Measurements from ENCODE around the gene ANO6.
"Not testable (repeated sequence)": the region's sequence is repeated elsewhere in the genome, so short reads cannot be mapped to it uniquely, and the experiment has no call there.

The ANO6 gene

DNA sequence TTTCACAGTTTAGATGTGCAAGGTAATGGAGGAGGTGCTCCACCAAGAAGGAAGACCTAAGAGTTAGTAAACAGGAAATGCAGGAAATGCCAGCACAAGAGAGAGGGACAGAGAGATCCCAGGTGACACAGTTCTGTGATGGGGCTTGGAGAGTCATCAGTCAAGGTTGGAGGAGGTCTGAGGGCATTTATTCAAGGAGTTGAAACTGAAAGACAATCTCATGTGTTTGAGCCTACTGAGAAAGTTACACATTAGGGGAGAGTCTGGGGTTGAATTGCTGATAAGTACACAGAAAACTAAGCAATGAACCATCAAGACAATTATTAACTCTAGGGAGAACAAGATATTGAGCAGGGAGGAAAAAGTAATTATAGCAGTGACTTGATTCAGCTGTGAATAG is 138.5 kb downstream of the ANO6 start:
- DNase-seq: no peak

DNA sequence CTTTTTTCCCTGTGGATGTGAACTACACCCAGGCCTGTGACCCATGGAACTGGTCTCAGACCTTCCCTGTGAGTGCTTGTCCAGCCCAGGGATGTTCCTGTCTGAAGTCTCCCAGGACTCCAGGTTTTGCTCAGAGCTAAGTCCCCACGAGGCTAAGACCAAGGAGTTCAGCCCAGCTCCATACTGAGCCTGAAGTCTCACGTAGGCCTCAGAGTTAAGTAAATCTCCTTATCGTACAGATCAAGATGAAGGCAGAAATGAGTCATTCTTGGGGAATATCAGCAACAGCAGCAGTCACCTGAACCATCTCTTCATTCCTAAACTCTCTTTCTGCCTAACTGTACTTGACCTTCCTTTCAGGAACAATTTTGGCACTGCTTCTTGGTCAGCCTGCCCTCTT is 139.8 kb downstream of the ANO6 start:
- DNase-seq: no peak

DNA sequence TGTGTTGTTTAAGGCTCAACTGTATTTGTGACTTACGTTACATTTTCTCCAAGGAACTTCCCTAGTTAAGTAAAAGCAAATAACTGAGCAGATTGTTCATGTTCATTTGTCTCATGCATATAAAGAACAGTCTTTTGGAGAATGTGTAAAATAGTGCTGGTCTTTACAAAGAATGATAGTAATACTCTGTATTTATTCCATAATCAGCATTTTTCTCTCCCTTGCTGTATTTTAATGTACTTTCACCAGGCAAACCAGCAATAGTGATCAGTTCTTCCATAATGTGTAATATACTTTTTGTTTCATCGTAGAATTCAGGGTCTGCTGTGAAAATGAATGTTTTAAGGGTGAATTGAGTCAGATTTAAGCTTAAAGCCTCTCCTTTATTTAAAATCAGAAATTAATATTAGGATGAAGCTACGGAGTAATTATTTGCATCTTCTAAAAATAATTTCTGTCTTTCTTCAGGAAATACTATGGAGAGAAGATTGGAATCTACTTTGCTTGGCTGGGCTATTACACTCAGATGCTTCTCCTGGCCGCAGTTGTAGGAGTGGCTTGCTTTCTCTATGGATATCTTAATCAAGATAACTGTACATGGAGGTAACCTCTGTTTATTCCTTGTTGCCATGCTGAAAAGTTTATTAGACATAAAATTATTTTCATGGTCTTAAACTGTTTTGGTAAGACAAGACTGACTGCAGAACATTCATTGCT is 141.1 kb downstream of the ANO6 start:
- no peak for DNase-seq

DNA sequence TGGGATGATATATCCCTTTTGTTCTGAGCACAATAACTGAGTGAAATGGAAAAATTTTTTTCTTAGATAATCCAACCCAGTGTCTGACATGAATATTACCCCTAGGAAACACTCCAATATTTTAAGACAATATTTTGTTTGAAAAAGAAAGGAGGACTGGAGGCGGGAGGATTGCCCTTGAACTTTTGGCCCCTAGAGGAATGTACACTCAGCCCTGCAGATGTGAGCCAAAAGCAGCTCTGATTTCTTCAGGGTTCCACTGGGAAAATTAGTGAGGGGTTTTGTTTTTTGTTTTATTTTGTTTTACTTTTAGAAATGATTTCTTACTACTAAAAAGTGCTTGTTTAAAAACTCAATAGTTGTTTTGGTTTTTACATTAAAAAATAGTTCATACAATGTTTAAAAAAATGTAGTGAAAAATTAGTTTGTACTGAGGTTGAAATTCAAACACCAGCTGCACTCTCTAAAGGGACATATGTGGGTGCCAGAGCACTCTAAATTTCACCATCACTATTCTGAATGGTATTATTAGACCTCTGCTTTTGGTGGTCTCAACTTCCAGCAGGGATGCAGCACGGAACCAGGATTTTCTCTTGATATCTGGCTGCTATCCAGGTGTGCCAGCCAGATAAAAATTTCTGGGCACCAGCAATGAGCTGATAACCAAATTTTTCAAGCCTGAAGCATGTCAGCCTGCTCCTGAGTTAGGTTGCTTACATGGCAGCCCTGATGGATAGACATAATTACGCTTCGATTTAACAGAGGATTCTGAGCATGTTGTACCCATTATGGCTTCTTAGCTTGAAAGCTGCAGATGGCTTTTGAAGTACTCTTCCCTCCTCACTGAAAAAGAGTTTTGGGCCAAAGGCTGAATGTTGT is 141.9 kb downstream of the ANO6 start:
- DNase-seq: peak; percentile 5

DNA sequence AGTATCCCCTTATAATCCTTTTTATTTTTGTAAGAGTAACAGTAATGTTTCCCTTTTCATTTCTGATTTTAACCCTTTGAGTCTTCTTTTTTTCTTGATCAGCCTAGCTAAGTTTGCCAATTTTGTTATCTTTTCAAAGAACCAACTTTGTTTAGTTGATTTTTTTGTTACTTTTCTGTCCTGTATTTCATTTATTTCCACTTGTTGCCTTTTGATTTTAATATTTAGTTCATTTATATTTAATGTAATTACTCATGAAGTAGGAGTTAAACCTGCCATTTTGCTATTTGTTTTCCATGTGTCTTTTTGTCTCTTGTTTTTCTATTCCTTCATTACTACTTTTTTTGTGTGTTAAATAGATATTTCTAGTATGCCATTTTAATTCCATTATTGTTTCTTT is 146.4 kb downstream of the ANO6 start:
- DNase-seq: no peak

DNA sequence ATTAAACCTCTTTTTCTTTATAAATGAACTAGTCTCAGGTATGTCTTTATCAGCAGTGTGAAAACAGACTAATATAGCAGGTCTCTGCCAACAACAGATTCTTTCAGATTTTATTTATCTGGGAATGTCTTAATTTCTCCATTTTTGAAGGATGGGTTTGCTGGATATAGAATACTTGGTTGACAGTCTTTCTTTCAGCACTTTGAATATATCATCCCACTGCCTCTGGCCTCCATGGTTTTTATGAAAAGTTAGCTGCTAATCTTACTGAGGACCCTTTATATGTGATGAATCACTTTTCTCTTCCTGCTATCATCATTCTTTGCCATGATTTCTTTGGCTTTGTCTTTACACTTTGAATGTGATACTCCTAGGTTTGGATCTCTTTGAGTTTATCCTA is 148.0 kb downstream of the ANO6 start:
- no peak for DNase-seq

DNA sequence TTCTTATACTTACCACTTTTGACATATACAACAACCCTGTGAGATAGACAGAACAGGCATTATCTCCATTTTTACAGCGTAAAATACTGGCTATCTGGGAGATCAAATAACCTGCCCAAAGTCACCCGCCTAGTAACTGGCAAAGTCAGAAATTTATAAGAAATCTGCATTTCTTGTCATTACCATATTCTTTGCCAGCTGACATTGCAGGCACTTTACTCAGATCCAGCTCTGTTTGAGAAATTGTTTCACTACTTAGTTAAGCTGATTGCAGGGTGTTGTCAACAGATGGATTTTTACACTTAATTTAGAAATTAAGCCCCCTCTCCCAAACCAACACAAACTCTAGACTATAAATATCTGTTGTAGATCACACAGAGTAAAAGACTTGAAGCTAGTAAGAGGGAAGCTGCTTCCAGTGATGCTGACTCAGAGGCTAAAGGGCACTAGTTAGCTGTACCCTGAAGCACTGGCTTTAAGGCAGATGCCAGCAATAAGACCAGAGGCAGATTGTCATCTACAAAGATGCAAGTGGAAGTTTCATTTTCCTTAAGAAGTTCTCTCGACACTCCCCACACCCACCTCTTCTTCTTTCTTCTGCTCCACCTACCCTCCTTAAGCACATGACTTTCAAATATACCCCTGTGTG is 153.1 kb downstream of the ANO6 start:
- no peak for DNase-seq

DNA sequence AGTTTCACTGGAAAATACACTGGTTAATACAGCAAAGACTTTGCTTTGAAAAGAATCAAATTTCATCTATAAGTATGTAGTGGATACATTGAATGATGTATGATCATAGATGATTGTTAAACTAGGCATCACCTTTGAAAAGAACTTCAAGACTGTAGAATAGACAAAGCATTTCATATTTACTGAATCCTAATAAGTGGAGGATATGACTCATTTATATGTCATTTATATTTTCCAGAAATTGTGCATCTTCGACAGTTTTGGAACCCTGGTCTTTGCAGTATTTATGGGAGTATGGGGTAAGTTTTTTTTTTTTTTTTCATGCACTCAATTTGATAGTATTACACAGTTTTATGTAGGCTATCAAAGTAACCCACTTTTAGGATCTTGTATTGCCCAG is 161.9 kb downstream of the ANO6 start:
- no peak for DNase-seq

DNA sequence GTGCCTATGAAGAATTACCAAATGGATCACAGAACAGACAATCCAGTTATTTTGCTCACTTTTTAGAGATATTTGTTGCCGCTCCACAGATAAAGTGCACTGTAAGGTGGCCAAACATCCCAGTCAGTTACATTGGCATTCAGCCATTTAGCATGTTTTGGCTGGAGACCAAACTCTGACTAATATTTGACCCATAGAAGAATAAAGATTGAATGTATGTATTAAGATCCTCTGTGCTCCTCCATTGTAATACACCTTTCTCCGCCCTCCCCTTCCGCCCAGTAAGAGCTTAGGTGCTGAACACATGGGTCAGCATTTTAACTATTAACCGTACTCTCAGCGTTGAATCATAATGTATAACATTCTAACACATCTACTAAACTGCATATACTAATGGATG is 163.4 kb downstream of the ANO6 start:
- peak; percentile 23 for DNase-seq

DNA sequence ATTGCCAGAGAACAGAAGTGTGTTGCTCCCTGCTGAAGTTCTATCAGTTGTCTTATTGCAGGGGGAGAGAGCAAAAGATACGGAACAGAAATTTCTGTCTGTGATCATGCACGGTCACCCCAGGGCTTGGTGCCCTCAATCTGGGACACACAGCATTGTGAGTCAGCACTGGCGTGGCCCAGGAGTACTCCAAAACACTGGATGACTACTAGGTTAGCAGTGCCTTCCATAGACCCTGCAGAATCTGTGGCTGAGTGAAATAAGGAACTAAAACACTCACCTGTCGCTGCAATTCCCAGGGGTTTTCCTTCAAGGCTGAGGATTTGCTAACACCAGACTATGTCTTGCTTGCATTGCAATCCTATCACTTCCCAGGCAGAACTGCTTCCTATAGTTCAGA is 165.5 kb downstream of the ANO6 start:
- no peak for DNase-seq

DNA sequence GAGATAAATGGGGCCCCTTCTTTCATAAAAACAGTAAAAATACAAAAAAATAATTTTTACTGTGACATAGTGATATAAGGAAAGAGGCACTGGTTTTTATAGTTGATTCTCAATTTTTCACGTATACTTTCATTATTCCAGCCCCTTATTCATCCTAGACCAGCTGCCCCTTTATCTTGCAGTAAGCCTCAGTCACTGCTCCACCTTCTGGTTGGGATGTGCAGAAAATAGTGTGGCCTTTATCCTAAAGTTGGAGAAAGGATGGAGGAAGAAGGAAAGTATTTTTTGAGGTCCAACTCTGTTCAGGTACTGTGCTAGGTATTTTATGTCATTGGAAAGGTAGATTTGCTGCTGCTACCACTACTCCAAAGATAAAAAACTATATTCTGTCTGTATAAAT is 172.7 kb downstream of the ANO6 start:
- DNase-seq: peak; percentile 64

DNA sequence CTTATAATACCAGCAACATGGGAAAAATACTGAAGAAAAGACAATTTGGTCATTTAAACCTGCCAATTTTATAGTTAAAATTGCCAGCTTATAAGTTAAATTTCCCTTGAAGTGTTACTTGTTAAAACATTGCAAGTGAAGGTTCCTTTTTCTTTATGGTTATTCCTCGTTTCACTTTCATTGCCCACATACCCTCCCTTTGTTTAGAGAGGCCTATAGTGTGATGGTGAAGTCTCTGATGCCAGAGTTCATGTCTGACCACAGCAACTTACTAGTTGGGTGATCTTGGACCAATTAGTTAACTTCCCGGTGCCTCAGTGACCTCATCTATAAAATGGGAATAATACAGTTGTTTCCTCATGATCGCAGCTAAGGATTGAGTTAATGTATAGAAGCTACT is 173.5 kb downstream of the ANO6 start:
- DNase-seq: no peak

DNA sequence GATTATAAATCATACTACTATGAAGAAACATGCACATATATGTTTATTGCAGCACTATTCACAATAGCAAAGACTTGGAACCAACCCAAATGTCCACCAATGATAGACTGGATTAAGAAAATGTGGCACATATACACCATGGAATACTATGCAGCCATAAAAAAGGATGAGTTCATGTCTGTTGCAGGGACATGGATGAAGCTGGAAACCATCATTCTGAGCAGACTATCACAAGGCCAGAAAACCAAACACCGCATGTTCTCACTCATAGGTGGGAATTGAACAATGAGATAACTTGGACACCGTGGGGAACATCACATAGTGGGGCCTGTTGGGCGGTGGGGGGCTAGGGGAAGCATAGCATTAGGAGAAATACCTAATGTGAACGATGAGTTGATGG is 181.6 kb downstream of the ANO6 start:
- not testable (repeated sequence) for DNase-seq

DNA sequence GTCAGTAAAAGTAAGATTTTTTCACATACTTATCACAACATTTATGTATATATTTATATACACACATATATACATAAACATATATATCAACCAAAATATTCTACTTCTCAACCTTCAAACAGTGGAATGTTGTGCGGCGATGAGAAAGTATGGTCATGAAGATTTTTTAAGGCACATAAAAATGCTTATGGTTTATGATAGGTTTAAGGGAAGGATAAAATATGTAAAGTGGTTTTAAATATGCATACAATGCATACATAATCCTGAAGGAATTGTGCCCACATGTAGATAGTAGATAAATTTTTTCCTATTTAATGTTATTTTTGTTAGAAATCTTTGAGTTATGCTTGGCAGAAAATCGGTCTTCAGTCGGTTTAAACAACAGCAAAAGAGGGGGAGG is 182.7 kb downstream of the ANO6 start:
- no peak for DNase-seq

DNA sequence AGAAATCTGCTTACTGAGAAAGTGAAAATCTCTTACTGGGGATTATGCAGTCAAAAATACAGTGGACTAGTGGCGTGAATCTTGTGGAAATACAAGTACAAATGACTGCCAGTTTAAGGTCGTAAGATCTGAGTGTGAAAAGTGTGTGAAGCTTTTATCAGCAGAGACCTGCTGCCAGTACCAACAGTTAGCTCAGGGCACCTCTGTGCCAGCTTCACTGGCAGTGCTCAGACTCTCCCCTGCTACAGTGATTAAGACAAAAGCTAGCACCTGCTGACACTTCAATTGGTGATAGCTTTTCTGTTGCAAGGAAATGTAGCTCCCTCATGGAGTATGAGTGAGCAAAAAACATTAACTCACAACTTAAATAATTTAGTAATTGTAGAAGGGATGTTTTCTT is 185.1 kb downstream of the ANO6 start:
- DNase-seq: peak; percentile 8

DNA sequence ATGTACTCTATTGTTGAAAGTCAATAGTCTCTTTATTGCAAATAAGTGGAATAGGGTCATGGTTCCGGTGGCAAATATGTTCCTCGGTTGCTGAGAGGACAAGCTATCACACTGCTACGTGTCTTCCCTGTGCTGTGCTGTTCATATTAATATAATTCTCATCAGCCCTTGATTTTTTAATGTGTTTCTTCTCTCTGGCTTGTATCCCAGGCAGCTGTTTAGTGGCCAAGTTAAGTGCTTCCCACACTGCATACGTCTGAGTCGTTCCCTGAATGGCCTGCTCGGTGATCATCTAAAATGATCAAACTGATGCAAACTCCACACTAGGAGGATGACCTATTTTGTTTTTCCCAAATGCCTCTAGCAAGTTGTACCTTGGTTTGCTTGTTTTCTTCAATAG is 186.4 kb downstream of the ANO6 start:
- DNase-seq: no peak

DNA sequence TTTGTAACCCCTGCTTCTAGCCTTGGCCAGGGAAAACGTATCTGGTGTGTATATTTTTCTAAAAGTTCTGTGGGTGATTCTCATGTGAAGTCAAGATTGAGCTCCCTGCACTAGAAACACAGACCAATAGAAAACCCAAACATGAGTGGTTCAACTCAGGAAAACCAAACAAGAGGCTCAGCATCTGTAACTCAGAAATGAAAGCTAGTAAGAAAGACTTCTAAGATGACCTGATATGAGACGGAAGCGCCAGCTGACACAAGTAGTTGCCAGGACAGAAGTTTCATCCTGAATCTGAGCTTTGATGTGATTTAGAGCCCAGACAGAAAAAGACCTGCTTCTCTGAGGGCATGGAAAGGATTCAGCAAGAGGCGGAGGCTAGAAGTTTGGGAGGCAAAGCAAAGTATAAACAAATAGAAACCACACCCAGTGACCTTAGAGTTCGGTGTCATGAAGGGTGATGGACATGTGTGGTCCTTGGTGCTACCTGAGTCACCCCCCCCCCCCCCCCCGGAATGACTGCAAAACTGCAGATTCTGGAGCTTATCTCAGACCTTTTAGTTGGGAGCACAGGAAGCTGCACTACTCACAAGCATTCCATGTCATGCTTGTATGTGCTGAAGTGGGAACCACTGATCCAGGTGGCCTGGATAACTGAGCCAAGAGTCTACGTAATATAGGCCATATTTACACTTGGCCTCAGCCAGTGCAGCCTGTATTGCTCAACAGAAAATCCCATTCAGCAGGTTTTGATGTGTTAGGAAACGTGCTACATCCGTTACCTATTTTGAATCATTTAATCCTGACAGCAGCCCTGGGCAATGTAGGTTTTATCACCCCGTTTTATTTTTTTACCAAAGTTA is 191.3 kb downstream of the ANO6 start:
- no peak for DNase-seq

DNA sequence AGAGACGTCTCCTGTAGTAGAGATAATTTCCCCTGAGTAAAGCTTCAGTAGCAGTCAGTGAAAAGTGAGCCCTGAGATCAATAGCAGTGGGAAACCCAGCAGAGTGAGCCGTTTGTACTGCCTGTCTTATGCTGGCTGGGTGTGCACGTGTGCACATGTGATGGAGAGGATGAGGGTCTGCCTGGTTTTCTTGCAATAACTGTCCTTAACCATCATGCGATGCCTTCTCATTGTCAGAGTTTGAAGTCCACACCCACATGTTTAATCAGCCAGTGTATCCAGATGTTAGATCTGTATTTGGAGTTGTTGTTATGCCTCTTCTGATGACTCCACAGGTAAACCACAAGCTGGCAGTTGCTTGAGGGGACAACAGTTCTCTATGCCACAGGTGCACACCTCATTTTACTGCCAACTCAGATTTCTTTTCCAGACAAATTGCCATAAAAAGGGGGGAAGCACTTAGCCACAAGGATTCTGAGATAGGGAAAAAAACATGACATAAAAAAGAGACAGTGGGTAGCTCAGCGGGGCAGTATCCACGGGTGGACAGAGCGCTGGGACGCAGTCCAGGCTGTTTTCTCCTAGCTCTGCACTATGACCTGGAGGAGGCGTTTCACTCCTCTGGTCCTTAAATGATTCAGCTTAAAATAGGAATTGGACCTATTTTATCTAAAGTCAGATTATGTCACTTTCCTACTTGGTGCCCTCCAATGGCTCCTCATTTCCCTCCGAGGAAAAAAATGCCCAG is 192.3 kb downstream of the ANO6 start:
- no peak for DNase-seq

DNA sequence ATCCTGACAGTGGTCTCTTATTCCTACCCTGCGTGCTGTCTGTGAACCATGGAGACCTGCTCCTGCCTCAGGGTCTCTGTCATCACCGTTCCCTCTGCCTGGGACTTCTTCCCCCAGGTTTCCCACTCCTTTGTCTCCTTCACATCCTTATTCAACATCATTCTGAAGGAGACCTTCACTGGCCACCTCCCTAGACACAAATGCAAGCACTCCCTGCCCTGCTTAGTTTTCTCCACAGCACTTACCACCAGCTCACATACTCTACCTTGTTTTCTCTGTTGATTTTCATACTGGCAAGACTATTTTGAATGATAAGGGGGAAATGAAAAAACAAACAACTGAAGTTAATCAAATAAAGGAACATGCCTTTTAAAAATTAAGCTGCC is 192.8 kb downstream of the ANO6 start:
- DNase-seq: no peak

DNA sequence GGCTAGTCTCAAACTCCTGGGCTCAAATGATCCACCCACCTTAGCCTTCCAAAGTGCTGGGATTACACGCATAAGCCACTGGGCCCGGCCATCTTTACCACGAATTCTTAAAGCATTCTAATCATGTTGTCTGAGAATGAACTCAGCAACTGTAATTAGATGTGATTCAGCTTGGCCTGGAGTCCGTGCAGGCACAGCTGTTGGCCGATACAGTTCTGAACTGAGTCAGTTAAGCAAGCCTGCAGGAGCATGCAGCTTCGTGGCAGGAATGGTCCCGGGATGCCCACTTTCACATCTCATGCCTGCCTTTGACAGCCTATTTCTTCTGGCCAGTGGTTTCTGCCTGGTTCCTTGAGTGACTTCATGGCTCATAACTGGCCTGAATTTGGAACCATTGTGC is 194.1 kb downstream of the ANO6 start:
- no peak for DNase-seq

DNA sequence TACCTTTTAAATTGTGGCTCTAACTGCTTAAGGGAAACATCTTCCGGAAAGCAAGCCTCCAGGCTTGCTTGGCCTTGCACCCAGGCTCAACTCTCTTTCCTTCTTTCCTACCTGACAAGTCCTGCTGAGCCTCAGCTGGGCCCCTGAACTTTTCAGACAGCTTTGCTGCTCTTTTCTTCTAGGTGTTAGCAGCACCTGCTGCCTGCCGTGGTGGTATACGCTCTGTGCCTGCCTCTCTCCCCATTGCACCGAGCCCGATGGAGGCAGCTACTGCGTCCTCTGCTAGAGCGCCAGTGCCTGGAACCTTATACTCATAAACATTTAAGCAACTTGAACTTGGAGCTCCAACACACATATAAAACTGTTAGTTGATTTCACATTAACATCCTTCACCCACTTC is 195.7 kb downstream of the ANO6 start:
- no peak for DNase-seq

DNA sequence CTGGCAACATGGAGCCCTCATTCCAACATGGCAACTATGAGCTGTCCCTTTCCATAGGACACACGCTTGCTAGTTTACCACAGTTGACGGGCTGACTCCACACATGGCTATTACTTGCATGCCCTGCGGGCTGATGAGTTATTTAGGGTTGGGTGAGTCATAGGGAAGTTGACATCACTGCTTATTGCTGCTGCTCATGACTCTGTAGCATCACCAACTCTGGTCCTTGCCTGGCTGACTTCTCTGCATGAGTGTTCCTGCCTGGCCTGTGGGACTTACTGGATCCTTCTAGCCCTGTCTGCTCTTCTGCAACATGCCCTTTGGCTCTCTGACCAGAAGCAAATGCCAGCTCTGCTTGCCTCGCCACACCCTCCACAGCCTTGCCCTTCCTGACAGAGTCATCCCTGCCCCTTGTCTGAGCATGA is 199.5 kb downstream of the ANO6 start:
- no peak for DNase-seq

Data from hematopoietic multipotent progenitor cell treated with erythropoietin and hydrocortisone succinate and interleukin-3 and kit ligand, for 4 days (in vitro differentiated cells).